Aorta (tissue), 5 donors: Measurements from ENCODE around the gene BTLA. TPM values are rescaled to one million over a fixed set of nuclear protein-coding genes. Genes with fewer than 3 reads are reported as not detected.
"Not testable (repeated sequence)": the region's sequence is repeated elsewhere in the genome, so short reads cannot be mapped to it uniquely, and the experiment has no call there.

Source experiments
- ATAC-seq: fragments of 200-7000 bp; cut with Tn5 transposase; one replicate; pipeline ENCODE4 v1.9.1; 2022; ENCODE audit warnings: moderate library complexity; ENCODE audit not compliant: low FRiP score
- DNase-seq, 2 donors: peaks; one replicate each; pipeline ENCODE4 v3.0.0-alpha.2; 2020
- H3K27ac ChIP-seq, 2 donors: one replicate each; pipeline ENCODE4 v1.5.1; 2013; ENCODE audit warnings: low read length in 2 of 2, mild to moderate bottlenecking in 2 of 2, moderate library complexity in 2 of 2, control low read depth in 1 of 2, inconsistent platforms in 1 of 2, low read depth in 1 of 2
- H3K27me3 ChIP-seq, 2 donors: one replicate each; pipeline ENCODE4 v1.6.1; 2013; ENCODE audit warnings: control low read depth in 1 of 2, low read length in 1 of 2, mild to moderate bottlenecking in 1 of 2, moderate library complexity in 1 of 2; ENCODE audit not compliant: insufficient read depth in 2 of 2, control insufficient read depth in 1 of 2
- H3K36me3 ChIP-seq, 2 donors: one replicate each; pipeline ENCODE4 v1.6.1; 2013; ENCODE audit warnings: control low read depth in 1 of 2, low read length in 1 of 2, mild to moderate bottlenecking in 1 of 2; ENCODE audit not compliant: insufficient read depth in 2 of 2, control insufficient read depth in 1 of 2
- H3K4me1 ChIP-seq, 2 donors: one replicate each; pipeline ENCODE4 v1.6.1; 2013; ENCODE audit warnings: low read length in 2 of 2, control low read depth in 1 of 2, mild to moderate bottlenecking in 1 of 2, moderate library complexity in 1 of 2; ENCODE audit not compliant: insufficient read depth in 2 of 2, control insufficient read depth in 1 of 2
- H3K4me3 ChIP-seq, 2 donors: one replicate each; pipeline ENCODE4 v1.5.1; 2013; ENCODE audit warnings: low read length in 2 of 2, control low read depth in 1 of 2, mild to moderate bottlenecking in 1 of 2
- H3K9me3 ChIP-seq: one replicate; pipeline ENCODE4 v1.6.1; 2013; ENCODE audit warnings: mild to moderate bottlenecking, low read length; ENCODE audit not compliant: control insufficient read depth
- WGBS, 2 donors: extraction: QIAGEN DNeasy Blood & Tissue Kit; methylation state at CpG; one replicate each; pipeline ENCODE4 v1.1.7; 2013; 5-methylcytosine and 5-hydroxymethylcytosine counted together
- intact Hi-C, 2 donors: fragments of 100-400 bp; cut with DNase I; formaldehyde crosslinking; loops; one replicate each; pipeline versions ENCODE4 v1.14.2 to v1.15.0; 2022
- long read RNA-seq, 2 donors: library from polyadenylated mRNA; unstranded; transcript quantifications; one replicate each; pipeline ENCODE4 v2.0.0, GENCODE V29; 2020 to 2021
- polyA plus RNA-seq, 2 donors: library from polyadenylated mRNA; stranded (reverse); fragments of 200-250 nt; gene quantifications; one replicate each; pipeline ENCODE4 v1.2.3, GENCODE V29; 2013
- total RNA-seq, 2 donors: library from RNA; stranded (reverse); fragmentation: NEBNext Ultra II Directional; extraction: Animal tissue kit (Norgen Biotek cat#: 25700); gene quantifications; one replicate each; pipeline ENCODE4 v1.2.1, GENCODE V29; 2021
- donor health status: healthy with polysubstance abuse.
- donor health status: Bipolar disorder and iron deficiency.
- donor health status: DM: no; HTN: no; CAD: no.
- donor health status: DM: no; HTN: no; CAD: no.
- donor health status: DM: yes; HTN: yes; CAD: no.

BTLA gene, protein sequence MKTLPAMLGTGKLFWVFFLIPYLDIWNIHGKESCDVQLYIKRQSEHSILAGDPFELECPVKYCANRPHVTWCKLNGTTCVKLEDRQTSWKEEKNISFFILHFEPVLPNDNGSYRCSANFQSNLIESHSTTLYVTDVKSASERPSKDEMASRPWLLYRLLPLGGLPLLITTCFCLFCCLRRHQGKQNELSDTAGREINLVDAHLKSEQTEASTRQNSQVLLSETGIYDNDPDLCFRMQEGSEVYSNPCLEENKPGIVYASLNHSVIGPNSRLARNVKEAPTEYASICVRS
- total RNA-seq (under 1 TPM; 0.68 to 0.99 TPM), polyA plus RNA-seq (1 to 10 TPM in 1 of 2 donors, under 1 TPM in 1; 0.13 to 3.8 TPM)
- long read RNA-seq, donor 1, partial matches to known transcripts = 0 of 1 reads
- long read RNA-seq, donor 1, other reads (novel, unspliced or antisense) = 1 of 1 reads
- long read RNA-seq, donor 2 = 0 reads

DNA sequence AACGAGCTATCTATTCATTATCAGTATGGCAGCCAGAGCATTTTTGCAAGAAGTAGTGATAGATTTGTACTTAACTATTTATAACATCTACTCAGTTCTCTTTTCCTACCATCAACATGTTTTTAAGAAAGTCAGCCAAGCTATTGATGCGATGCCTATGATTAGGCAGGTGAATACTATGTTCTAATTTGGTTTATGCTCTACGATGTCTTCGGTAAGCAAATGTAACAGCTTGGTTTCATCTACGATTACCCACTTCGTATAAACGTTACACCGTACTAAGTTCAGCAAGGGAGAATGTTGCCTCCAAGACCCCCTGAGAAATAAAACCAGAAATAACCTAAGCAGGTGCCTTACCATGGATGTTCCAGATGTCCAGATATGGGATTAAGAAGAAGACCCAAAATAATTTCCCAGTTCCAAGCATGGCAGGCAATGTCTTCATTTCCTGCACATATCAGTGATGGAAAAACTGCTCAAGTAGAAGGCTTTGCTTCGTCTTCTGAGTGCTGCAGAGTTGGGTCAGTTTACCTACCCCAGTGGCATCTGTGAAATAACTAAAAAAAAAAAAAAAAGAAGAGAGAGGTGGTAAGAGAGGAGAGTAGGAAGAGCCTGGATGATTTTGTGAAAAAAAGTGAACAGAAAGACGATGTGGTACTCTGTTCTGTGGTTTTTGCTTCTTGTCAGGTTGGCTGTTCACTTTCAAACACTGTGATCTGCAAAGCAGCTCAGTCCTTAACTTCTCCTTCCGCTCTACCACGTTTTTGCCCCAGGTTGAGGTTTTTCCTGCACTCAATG lies at the start of gene BTLA:
TSS of gene BTLA (minus strand) at position 559 of the 798 bp plus-strand sequence. CDS start at position 445, 114 bp downstream.
- no peaks in the 10 kb centered on the region for H3K4me1 ChIP-seq
- ATAC-seq = no peak
- H3K36me3 ChIP-seq = no peaks in the 10 kb centered on the region
- 92 to 93% methylated on average over 12 of the region's 12 CpGs for WGBS, 2 donors
- DNase-seq = no peak
- no peaks in the 10 kb centered on the region for H3K27me3 ChIP-seq
- no peak within 1 kb of the TSS for H3K27ac ChIP-seq
- no peaks in the 10 kb centered on the region for H3K9me3 ChIP-seq
- no peak within 1 kb of the TSS for H3K4me3 ChIP-seq
- intact Hi-C loops = no loop called here

DNA sequence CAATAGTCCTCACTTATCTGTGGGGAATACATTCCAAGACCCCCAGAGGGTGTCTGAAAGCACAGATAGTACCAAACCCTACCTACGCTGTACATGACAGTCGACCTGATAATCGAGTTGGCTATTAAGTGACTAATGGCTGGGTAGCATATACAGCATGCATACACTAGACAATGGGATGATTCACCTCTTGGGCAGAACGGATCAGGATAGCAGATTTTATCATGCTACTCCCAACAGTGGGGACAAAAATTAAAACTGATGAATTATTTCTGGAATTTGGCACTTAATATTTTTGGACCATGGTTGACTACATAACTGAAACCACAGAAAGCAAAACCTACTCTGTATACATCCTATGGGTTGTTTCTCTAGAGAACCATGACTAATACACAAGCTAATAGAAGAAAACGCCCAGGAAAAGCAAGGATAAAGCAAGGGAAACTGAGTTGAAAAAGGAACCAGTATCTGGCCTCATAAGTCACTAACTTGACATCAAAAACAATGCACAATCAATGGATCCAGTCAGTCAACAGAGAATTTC lies 47.0 kb upstream of the BTLA start:
- H3K4me1 ChIP-seq = no peaks in the 10 kb centered on the region
- WGBS, 2 donors = 89 to 90% methylated on average over 5 of the region's 5 CpGs
- intact Hi-C loops = no loop called here
- no peak overlapping the region for H3K27ac ChIP-seq
- ATAC-seq = no peak
- H3K36me3 ChIP-seq = peaks cover 2 to 3% of the 10 kb centered on the region in 2 donors
- no peak overlapping the region for H3K4me3 ChIP-seq
- H3K9me3 ChIP-seq = no peaks in the 10 kb centered on the region
- DNase-seq = no peak
- no peaks in the 10 kb centered on the region for H3K27me3 ChIP-seq

DNA sequence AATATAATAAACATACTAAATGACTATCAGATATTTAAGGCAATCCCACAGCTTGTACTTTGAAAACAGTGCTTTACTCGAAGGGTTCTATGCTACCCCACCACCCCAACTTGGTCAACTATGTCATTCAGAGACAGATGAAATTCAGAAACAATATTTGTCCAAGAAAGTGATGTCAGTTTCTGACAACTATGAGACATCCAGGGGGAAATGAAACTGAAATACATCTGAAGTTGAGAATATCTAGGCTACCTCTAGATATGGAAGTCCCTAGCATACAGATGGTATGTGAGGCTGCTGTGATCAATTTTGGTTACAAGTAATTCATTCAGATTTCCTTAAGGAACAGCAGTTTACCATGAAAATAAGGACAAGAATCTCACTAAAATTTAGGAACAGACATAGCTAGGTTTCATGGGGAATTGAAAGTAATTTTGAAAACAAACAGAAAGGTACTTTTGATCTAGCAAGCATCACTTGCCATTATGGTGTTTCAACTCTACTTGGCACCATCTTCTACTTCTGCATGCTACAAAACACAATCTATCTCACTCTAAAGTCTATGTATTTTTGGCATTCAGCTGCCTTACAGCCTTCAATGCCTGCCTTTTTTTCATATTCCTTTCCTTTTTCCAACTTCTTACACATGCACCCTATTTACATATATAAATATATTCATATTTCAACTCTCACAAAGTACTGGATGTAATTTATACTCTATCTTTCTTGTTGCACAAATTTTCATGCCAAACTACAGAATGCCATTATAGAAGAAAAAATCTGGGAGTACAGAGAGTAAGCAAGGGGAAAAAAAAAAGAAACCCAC lies 40.8 kb upstream of the BTLA start:
- H3K4me1 ChIP-seq = no peaks in the 10 kb centered on the region
- peaks cover 0 to 5% of the 10 kb centered on the region in 2 donors for H3K36me3 ChIP-seq
- no peak overlapping the region for H3K27ac ChIP-seq
- ATAC-seq (no peak), DNase-seq (no peak)
- H3K4me3 ChIP-seq = no peak overlapping the region
- no peaks in the 10 kb centered on the region for H3K27me3 ChIP-seq
- H3K9me3 ChIP-seq = no peaks in the 10 kb centered on the region
- 89 to 91% methylated on average over 1 of the region's 1 CpG for WGBS, 2 donors
- intact Hi-C loops = no loop called here

DNA sequence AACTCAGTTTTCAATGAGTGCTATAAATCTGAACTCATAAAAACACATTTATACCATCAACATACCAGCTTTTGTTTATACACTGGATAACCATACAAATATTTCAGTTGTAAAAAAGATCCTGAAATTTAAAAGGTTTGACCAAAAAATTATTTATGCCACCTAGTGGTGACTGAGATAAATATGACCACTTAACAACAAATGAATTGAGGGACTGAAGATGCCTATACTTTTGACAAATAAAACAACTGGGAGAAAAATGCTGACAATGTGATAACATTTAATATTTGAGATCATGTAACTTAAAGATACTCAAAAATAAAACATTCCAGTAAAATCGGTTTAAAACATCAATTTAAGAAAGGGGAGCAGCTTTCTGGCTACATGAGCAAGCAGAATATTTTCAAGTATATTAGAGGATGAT lies 32.1 kb upstream of the BTLA start:
- Histone ChIP-seq H3K36me3 (peaks cover 0 to 1% of the 10 kb centered on the region in 2 donors), H3K4me1 (no peaks in the 10 kb centered on the region), H3K9me3 (no peaks in the 10 kb centered on the region), H3K4me3 (no peak overlapping the region), H3K27me3 (no peaks in the 10 kb centered on the region), H3K27ac (no peak overlapping the region)
- no peak for DNase-seq
- 6 to 12% methylated on average over 1 of the region's 1 CpG for WGBS, 2 donors
- intact Hi-C loops = no loop called here
- ATAC-seq = no peak

DNA sequence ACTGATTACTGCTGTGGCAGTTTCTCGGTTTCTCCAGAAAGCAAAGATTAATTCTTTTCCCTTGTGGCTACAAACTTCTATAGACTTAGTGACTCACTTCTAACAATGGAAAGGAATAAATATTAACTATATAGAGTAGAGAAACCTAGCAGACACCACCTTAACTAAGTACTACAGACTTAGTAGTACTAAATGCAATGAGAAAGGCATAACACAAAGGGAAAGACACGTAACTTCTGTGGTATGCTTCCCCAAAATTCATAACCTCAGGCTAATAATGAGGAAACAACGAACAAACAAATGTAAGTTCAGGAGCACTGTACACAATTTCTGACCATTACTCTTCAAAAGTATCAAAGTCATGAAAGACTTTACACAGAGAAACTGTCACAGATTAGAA lies 31.3 kb upstream of the BTLA start:
- intact Hi-C loops = no loop called here
- DNase-seq (no peak), ATAC-seq (no peak)
- Histone ChIP-seq H3K36me3 (no peaks in the 10 kb centered on the region), H3K9me3 (no peaks in the 10 kb centered on the region), H3K27ac (no peak overlapping the region), H3K4me3 (no peak overlapping the region), H3K4me1 (no peaks in the 10 kb centered on the region), H3K27me3 (no peaks in the 10 kb centered on the region)
- 90 to 93% methylated on average over 3 of the region's 3 CpGs for WGBS, 2 donors

DNA sequence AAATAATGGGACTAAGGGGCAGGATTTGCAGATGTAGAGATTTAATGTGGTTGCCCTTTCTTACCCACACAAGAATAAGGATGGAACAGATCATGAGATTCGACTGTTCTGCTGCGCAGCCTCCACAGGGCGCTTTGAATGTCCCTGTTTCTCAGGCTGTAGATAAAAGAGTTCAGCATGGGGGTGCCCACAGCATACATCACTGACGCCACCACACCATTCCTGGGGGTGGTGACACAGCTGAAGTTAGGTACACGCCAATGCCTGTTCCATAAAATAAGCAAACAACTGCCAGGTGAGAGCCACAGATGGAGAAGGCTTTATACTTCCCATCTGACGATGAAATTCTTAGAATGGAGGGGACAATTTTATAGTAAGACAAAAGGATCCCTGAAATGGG lies 24.9 kb upstream of the BTLA start:
- H3K4me3 ChIP-seq, DNase-seq: not testable (repeated sequence)
- 93 to 97% methylated on average over 6 of the region's 6 CpGs for WGBS, 2 donors

DNA sequence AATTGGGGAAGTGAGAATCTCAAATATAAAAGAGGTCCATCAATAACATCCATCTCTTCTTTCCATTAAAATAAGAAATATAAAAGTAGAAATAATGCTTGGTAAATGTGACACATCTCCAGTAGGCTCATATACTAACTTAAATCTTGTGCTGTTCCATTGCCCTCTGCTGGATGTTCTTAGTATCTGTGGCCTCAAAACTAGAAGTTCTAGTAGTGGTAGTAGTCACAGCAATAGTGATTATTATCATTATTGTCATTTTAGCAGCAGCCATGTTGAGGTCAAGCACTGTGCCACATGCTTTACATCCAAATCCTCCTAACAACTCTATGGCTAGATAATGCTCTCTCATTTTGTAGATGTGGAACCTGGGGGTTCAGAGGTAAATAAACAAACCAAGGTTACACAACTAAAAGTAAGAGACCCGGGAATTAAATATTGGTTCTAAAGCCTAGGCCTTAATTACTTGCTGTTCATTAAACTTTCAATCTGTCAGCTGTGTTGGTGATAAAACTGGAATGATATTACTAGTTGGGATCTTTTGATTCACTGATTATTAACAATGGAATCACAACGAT lies 20.2 kb upstream of the BTLA start:
- WGBS, 2 donors = 64 to 80% methylated on average over 2 of the region's 2 CpGs
- peaks cover 0 to 2% of the 10 kb centered on the region in 2 donors for H3K36me3 ChIP-seq

More for the DNA sequence above, 24.9 kb upstream of the BTLA start:
- H3K9me3 ChIP-seq, H3K27ac ChIP-seq, H3K27me3 ChIP-seq, H3K36me3 ChIP-seq, H3K4me1 ChIP-seq, intact Hi-C loops, ATAC-seq: not testable (repeated sequence)

DNA sequence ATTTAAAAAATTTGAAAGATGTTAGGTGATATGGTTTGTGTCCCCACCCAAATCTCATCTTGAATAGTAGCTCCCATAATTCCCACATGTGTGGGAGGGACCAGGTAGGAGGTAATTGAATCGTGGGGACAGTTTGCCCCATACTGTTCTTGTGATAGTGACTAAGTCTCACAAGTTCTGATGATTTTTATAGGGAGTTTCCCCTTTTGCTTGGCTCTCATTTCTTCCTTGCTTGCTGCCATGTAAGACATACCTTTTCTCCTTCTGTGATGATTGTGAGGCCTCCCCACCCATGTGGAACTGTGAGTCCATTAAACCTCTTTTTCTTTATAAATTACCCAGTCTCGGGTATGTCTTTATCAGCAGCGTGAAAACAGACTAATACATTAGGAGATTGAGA lies 19.7 kb upstream of the BTLA start:
- not testable (repeated sequence) for ATAC-seq, H3K9me3 ChIP-seq, H3K27ac ChIP-seq, H3K27me3 ChIP-seq, H3K4me3 ChIP-seq, H3K4me1 ChIP-seq, DNase-seq, H3K36me3 ChIP-seq
- intact Hi-C loops = loop anchor here (1.0 to 5.0 kb wide), 3 partner anchors 187 to 226 kb away; partner anchors contain the start of gene CD200 (in 1 of the 2)
- 60 to 61% methylated on average over 3 of the region's 3 CpGs for WGBS, 2 donors

More for the DNA sequence above, 20.2 kb upstream of the BTLA start:
- no peak overlapping the region for H3K4me3 ChIP-seq
- no peak for DNase-seq
- H3K27ac ChIP-seq = no peak overlapping the region
- no peaks in the 10 kb centered on the region for H3K4me1 ChIP-seq
- H3K9me3 ChIP-seq = no peaks in the 10 kb centered on the region
- intact Hi-C loops = loop anchor here (1.0 to 5.0 kb wide), 3 partner anchors 187 to 226 kb away; partner anchors contain the start of gene CD200 (in 1 of the 2)
- peak; percentile 88 for ATAC-seq
- H3K27me3 ChIP-seq = no peaks in the 10 kb centered on the region
